Prostate gland (tissue), 2 donors: ENCODE data around the gene ESRRB.

ENCODE experiments used
- POLR2A ChIP-seq: fragments of 450-650 bp; IDR thresholded peaks from one replicate; pipeline ENCODE4 v1.6.1; 2016; ENCODE audit warnings: antibody characterized with exemption, mild to moderate bottlenecking
- POLR2AphosphoS5 ChIP-seq: sonication (generic); formaldehyde crosslinking; IDR thresholded peaks from one replicate; pipeline ENCODE4 v1.6.1; 2017; ENCODE audit warnings: antibody characterized with exemption
- TF ChIP-seq, protein P1 (sequence below), 4 experiments: fragments of 200-600 bp in 2 of 4; fragments of 450-650 bp in 2 of 4; sonication (generic) in 2 of 4; IDR thresholded peaks; 1 replicate in 3 of 4; 2 replicates in 1 of 4; pipeline ENCODE4 v1.5.1; 2016 to 2019; ENCODE audit warnings: antibody characterized with exemption in 4 of 4, mild to moderate bottlenecking in 2 of 4, moderate library complexity in 2 of 4

DNA sequence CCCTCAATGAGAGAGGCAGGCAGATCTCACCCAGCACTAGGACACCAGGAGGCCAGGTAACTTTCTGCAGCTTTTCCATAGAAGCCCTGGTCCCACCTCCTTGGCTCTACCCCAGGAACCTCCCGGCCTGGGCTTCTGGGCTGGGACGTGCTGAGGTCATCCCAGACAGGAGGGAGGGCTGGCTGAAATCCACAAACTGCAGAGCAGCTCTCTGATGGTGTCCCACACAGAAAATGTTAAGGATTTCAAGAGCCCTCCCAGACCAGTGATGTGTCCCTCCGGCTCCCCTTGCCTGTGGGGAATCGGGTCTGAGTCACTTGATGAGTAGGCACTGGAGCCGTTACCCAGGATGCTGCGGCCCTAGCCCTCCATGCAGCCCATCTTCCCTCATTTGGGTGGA is 124.1 kb downstream of the ESRRB start:
- TF ChIP-seq, protein P1, sequence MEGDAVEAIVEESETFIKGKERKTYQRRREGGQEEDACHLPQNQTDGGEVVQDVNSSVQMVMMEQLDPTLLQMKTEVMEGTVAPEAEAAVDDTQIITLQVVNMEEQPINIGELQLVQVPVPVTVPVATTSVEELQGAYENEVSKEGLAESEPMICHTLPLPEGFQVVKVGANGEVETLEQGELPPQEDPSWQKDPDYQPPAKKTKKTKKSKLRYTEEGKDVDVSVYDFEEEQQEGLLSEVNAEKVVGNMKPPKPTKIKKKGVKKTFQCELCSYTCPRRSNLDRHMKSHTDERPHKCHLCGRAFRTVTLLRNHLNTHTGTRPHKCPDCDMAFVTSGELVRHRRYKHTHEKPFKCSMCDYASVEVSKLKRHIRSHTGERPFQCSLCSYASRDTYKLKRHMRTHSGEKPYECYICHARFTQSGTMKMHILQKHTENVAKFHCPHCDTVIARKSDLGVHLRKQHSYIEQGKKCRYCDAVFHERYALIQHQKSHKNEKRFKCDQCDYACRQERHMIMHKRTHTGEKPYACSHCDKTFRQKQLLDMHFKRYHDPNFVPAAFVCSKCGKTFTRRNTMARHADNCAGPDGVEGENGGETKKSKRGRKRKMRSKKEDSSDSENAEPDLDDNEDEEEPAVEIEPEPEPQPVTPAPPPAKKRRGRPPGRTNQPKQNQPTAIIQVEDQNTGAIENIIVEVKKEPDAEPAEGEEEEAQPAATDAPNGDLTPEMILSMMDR (IDR thresholded peaks at IDR 0.05): no peak
- TF ChIP-seq POLR2A (no peak), POLR2AphosphoS5 (no peak)
